ENCODE results near the gene BBS10.

GRCh38 chr12:76391461-76391860 is 43.2 kb upstream of the BBS10 start:
- TF ChIP-seq RAD21 (conservative IDR thresholded peaks at IDR 0.05): no peak
- no peak for TF ChIP-seq CTCF (IDR thresholded peaks at IDR 0.05; ENCODE audit: poor library complexity, severe bottlenecking)
- TF ChIP-seq EP300 (conservative IDR thresholded peaks at IDR 0.05; ENCODE audit: poor library complexity, severe bottlenecking): no peak
- no peak for TF ChIP-seq EZH2 (IDR thresholded peaks at IDR 0.05; ENCODE audit: borderline replicate concordance, insufficient read depth, low read length, poor library complexity, severe bottlenecking)
- TF ChIP-seq POLR2AphosphoS5 (IDR thresholded peaks at IDR 0.05): no peak

All from neural cell (in vitro differentiated cells).